Adrenal gland (tissue), 12 donors: ENCODE results near the gene CPT1C. TPM values are rescaled to one million over a fixed set of nuclear protein-coding genes. Genes with fewer than 3 reads are reported as not detected.

Source experiments
- DNase-seq, 7 donors: peaks; one replicate each; pipeline ENCODE4 v3.0.0-alpha.2; 2019 to 2020
- H3K27ac ChIP-seq, 5 donors: fragments of 200-600 bp; sonication (generic) in 4 of 5; 1 replicate in 3 of 5; 2 replicates in 2 of 5; pipeline versions ENCODE4 v1.5.1 to v1.8.0; 2016 to 2020; ENCODE audit warnings: mild to moderate bottlenecking in 1 of 5
- H3K27me3 ChIP-seq: fragments of 200-600 bp; 2 replicates; pipeline ENCODE4 v1.8.0; 2021
- H3K36me3 ChIP-seq, 2 donors: fragments of 200-600 bp; replicated peaks in 1 of 2; 1 replicate in 1 of 2; 2 replicates in 1 of 2; pipeline versions ENCODE4 v1.5.1 to v1.8.0; 2018 to 2022
- H3K4me1 ChIP-seq, 2 donors: fragments of 200-600 bp; replicated peaks in 1 of 2; 1 replicate in 1 of 2; 2 replicates in 1 of 2; pipeline versions ENCODE4 v1.5.1 to v1.8.0; 2018 to 2021
- H3K4me3 ChIP-seq, 4 donors: fragments of 200-600 bp; sonication (generic) in 3 of 4; one replicate each; pipeline ENCODE4 v1.5.1; 2016 to 2018
- H3K9me3 ChIP-seq, 3 donors: fragments of 200-600 bp; sonication (generic) in 1 of 3; replicated peaks in 1 of 3; 1 replicate in 2 of 3; 2 replicates in 1 of 3; pipeline versions ENCODE4 v1.5.1 to v1.8.0; 2016 to 2021
- POLR2A ChIP-seq, 2 donors: fragments of 450-650 bp; IDR thresholded peaks; one replicate each; pipeline ENCODE4 v1.6.1; 2017; ENCODE audit warnings: antibody characterized with exemption in 2 of 2, mild to moderate bottlenecking in 2 of 2, moderate library complexity in 1 of 2
- WGBS, 4 donors: extraction: QIAGEN DNeasy Blood & Tissue Kit in 2 of 4; methylation state at CpG; one replicate each; pipeline versions ENCODE4 v1.1.5 to v1.1.7; 2013 to 2017; 5-methylcytosine and 5-hydroxymethylcytosine counted together
- intact Hi-C, 2 donors: fragments of 100-400 bp; cut with DNase I; formaldehyde crosslinking; loops; one replicate each; pipeline versions ENCODE4 v1.14.1 to v1.15.0; 2022 to 2023
- polyA plus RNA-seq, 3 donors: library from polyadenylated mRNA; stranded (reverse); fragments of 200-250 nt in 2 of 3; fragments of 350-450 nt in 1 of 3; fragmentation: Illumina TruSeq in 1 of 3; extraction: RNeasy Lipid Tissue Mini Kit (QIAGEN cat#74804) in 1 of 3; gene quantifications; one replicate each; pipeline ENCODE4 v1.2.3, GENCODE V29; 2013 to 2014
- total RNA-seq, 9 donors: library from RNA; depleted of rRNA in 4 of 9; stranded (reverse); fragments of >200 nt in 4 of 9; fragments of 120-200 nt in 1 of 9; fragmentation: NEBNext Ultra II Directional in 1 of 9; extraction: Animal tissue kit (Norgen Biotek cat#: 25700) in 1 of 9; gene quantifications; one replicate each; pipeline versions ENCODE4 v1.1.0 to v1.2.4, GENCODE V29; 2013 to 2023
- TF ChIP-seq, protein P1 (sequence below), 6 experiments: fragments of 450-650 bp in 4 of 6; fragments of 200-600 bp in 2 of 6; sonication (generic) in 1 of 6; IDR thresholded peaks; 1 replicate in 5 of 6; 2 replicates in 1 of 6; pipeline versions ENCODE4 v1.5.1 to v1.8.0; 2016 to 2021; ENCODE audit warnings: antibody characterized with exemption in 6 of 6, mild to moderate bottlenecking in 2 of 6, moderate library complexity in 1 of 6
- donor health status: healthy with polysubstance abuse.
- donor health status: Bipolar disorder and iron deficiency.
- donor health status: DM: yes; HTN: yes; CAD: no.
- donor health status: DM: no; HTN: no; CAD: no.
- donor health status: DM: no; HTN: no; CAD: no.
- donor health status: DM: yes; HTN: yes; CAD: no.

Gene CPT1C
- total and polyA plus RNA-seq, 12 donors: 2.4 to 55.7 (median 5.9) TPM; not detected in 1

DNA sequence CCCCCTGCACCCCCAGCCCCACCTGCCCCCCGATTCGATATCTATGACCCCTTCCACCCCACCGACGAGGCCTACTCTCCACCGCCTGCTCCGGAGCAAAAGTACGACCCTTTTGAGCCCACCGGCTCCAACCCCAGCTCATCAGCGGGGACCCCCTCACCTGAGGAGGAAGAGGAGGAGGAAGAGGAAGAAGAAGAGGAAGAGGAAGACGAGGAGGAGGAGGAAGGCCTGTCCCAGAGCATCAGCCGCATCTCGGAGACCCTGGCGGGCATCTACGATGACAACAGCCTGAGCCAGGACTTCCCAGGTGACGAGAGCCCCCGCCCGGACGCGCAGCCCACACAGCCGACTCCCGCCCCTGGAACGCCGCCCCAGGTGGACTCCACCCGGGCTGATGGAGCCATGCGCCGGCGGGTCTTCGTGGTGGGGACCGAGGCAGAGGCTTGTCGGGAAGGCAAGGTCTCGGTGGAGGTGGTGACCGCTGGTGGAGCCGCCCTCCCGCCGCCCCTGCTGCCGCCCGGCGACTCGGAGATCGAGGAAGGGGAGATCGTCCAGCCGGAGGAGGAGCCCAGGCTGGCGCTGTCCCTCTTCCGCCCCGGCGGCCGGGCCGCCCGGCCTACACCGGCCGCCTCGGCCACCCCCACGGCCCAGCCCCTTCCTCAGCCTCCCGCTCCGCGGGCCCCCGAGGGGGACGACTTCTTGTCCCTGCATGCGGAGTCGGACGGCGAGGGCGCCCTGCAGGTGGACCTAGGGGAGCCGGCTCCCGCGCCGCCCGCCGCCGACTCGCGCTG is 39.7 kb upstream of the CPT1C start:
- no peak overlapping the region for H3K4me3 ChIP-seq
- WGBS, 4 donors: 94 to 96% (median 96%) methylated on average over 30 to 72 of the region's 72 CpGs
- H3K36me3 ChIP-seq: peaks cover 0 to 81% of the 10 kb centered on the region in 2 donors
- H3K9me3 ChIP-seq: no peaks in the 10 kb centered on the region
- peaks cover 0 to 5% of the 10 kb centered on the region in 2 donors for H3K4me1 ChIP-seq
- no peak overlapping the region for H3K27ac ChIP-seq
- TF ChIP-seq, protein P1, sequence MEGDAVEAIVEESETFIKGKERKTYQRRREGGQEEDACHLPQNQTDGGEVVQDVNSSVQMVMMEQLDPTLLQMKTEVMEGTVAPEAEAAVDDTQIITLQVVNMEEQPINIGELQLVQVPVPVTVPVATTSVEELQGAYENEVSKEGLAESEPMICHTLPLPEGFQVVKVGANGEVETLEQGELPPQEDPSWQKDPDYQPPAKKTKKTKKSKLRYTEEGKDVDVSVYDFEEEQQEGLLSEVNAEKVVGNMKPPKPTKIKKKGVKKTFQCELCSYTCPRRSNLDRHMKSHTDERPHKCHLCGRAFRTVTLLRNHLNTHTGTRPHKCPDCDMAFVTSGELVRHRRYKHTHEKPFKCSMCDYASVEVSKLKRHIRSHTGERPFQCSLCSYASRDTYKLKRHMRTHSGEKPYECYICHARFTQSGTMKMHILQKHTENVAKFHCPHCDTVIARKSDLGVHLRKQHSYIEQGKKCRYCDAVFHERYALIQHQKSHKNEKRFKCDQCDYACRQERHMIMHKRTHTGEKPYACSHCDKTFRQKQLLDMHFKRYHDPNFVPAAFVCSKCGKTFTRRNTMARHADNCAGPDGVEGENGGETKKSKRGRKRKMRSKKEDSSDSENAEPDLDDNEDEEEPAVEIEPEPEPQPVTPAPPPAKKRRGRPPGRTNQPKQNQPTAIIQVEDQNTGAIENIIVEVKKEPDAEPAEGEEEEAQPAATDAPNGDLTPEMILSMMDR (IDR thresholded peaks at IDR 0.05): no peak
- no peak for TF ChIP-seq POLR2A (IDR thresholded peaks at IDR 0.05)
- H3K27me3 ChIP-seq: no peaks in the 10 kb centered on the region
- no peak for DNase-seq
- intact Hi-C loops: no loop called here

DNA sequence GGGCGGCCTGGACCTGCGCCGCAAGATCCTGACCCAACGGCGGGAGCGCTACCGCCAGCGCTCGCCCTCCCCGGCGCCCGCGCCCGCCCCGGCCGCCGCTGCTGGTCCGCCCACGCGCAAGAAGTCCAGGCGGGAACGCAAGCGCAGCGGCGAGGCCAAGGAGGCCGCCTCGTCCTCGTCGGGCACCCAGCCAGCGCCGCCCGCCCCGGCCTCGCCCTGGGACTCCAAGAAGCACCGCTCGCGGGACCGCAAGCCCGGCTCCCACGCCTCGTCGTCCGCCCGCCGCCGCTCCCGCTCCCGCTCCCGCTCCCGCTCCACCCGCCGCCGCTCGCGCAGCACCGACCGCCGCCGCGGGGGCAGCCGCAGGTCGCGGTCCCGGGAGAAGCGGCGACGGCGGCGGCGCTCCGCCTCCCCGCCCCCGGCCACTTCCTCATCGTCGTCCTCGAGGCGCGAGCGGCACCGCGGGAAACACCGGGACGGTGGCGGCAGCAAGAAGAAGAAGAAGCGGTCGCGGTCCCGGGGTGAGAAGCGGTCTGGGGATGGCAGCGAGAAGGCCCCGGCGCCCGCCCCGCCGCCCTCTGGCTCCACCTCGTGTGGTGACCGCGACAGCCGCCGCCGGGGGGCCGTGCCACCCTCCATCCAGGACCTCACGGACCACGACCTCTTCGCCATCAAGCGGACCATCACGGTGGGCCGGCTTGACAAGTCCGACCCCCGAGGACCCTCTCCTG is 38.9 kb upstream of the CPT1C start:
- 94 to 96% (median 95%) methylated on average over 81 to 109 of the region's 110 CpGs for WGBS, 4 donors
- intact Hi-C loops: no loop called here
- no peak overlapping the region for H3K4me3 ChIP-seq
- DNase-seq: no peak
- TF ChIP-seq POLR2A (IDR thresholded peaks at IDR 0.05): no peak
- TF ChIP-seq, protein P1 (IDR thresholded peaks at IDR 0.05): no peak
- H3K27me3 ChIP-seq: no peaks in the 10 kb centered on the region
- peaks cover 0 to 5% of the 10 kb centered on the region in 2 donors for H3K4me1 ChIP-seq
- no peaks in the 10 kb centered on the region for H3K9me3 ChIP-seq
- no peak overlapping the region for H3K27ac ChIP-seq
- H3K36me3 ChIP-seq: peaks cover 0 to 81% of the 10 kb centered on the region in 2 donors

DNA sequence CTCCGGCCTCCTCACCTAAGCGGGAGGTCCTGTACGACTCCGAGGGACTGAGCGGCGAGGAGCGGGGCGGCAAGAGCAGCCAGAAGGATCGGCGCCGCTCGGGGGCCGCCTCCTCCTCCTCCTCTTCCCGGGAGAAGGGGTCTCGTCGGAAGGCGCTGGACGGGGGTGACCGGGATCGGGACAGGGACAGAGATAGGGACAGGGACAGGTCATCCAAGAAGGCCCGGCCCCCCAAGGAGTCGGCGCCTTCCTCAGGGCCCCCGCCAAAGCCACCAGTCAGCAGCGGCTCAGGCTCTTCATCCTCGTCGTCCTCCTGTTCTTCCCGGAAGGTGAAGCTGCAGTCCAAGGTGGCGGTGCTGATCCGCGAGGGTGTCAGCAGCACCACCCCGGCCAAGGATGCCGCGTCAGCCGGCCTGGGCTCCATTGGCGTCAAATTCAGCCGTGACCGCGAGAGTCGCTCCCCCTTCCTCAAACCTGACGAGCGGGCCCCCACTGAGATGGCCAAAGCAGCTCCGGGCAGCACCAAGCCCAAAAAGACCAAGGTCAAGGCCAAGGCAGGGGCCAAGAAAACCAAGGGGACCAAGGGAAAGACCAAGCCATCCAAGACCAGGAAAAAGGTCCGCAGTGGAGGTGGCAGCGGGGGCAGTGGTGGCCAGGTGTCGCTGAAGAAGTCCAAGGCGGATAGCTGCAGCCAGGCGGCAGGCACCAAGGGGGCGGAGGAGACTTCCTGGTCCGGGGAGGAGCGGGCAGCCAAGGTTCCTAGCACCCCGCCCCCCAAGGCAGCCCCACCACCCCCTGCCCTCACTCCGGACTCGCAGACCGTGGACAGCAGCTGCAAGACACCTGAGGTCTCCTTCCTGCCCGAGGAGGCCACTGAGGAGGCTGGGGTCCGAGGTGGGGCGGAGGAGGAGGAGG is 38.1 kb upstream of the CPT1C start:
- no peak overlapping the region for H3K4me3 ChIP-seq
- no peaks in the 10 kb centered on the region for H3K9me3 ChIP-seq
- TF ChIP-seq, protein P1 (IDR thresholded peaks at IDR 0.05): no peak
- TF ChIP-seq POLR2A (IDR thresholded peaks at IDR 0.05): no peak
- DNase-seq: no peak
- no peak overlapping the region for H3K27ac ChIP-seq
- 87 to 94% (median 91%) methylated on average over 31 to 58 of the region's 58 CpGs for WGBS, 4 donors
- intact Hi-C loops: no loop called here
- H3K27me3 ChIP-seq: no peaks in the 10 kb centered on the region
- peaks cover 0 to 81% of the 10 kb centered on the region in 2 donors for H3K36me3 ChIP-seq
- peaks cover 0 to 5% of the 10 kb centered on the region in 2 donors for H3K4me1 ChIP-seq

DNA sequence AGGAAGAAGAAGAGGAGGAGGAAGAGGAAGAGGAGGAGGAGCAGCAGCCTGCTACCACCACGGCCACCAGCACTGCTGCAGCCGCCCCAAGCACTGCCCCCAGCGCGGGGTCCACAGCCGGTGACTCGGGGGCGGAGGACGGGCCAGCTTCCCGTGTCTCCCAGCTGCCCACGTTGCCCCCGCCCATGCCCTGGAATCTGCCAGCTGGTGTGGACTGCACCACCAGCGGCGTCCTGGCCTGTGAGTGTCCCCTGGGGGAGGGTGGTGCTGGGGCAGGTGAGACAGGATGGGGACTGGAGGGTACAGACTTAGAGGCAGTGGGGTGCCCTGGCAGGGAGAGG is 37.5 kb upstream of the CPT1C start:
- Histone ChIP-seq H3K36me3 (peaks cover 0 to 81% of the 10 kb centered on the region in 2 donors), H3K27ac (no peak overlapping the region), H3K4me1 (peaks cover 0 to 5% of the 10 kb centered on the region in 2 donors), H3K9me3 (no peaks in the 10 kb centered on the region), H3K27me3 (no peaks in the 10 kb centered on the region), H3K4me3 (no peak overlapping the region)
- TF ChIP-seq, protein P1 (IDR thresholded peaks at IDR 0.05): no peak
- no peak for TF ChIP-seq POLR2A (IDR thresholded peaks at IDR 0.05)
- WGBS, 4 donors: 83 to 89% (median 86%) methylated on average over 10 to 13 of the region's 13 CpGs
- DNase-seq: no peak
- intact Hi-C loops: no loop called here
